ENCODE data around the gene PTGES3L. TPM values are rescaled to one million over a fixed set of nuclear protein-coding genes. Genes with fewer than 3 reads are reported as not detected.
A peak's percentile ranks its signal among the peaks of the same experiment; 100 is the strongest.
"Not testable (repeated sequence)": the region's sequence is repeated elsewhere in the genome, so short reads cannot be mapped to it uniquely, and the experiment has no call there.

Gene PTGES3L
- total and polyA plus RNA-seq, 4 experiments from 2014 or later, result 0.20 to 0.52 (median 0.30) TPM; not detected in 1

DNA sequence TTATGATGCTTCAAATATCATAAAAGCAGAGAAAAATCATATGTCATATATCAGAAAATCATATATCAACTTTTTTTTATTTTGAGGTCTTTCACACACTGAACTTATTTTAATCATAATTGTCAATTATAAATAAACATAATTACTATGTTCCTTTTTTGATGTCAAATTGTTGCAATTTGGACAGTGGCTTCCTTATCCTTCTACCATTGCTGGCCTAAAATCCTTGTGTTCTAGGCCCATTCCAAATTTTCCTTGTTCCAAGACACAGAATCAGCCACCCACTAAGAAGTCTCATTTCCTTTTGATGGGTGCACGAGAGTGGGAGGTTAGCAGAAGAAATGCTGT, 50.4 kb downstream of the PTGES3L start:
- H3K9me3 ChIP-seq (ENCODE audit: control insufficient read depth in 1 of 2, low read length in 2 of 2), result no peaks in the 10 kb centered on the region
- no peaks in the 10 kb centered on the region for H3K27me3 ChIP-seq (ENCODE audit: insufficient read depth, low read length)
- H3K36me3 ChIP-seq (ENCODE audit: insufficient read depth, low read length), result no peaks in the 10 kb centered on the region
- ChIA-PET CTCF (ENCODE audit: partially characterized antibody) (no interaction called here), POLR2A (ENCODE audit: partially characterized antibody) (no interaction called here)
- H3K4me1 ChIP-seq (ENCODE audit: insufficient read depth, low read length), result no peaks in the 10 kb centered on the region
- no peak overlapping the region for H3K27ac ChIP-seq (ENCODE audit: low read depth, low read length)
- DNase-seq, result no peak
- Mint-ChIP-seq H3K27me3 (peaks cover 1 to 16% of the 10 kb centered on the region in 2 donors), H3K4me1 (no peaks in the 10 kb centered on the region), H3K36me3 (no peaks in the 10 kb centered on the region), H3K9me3 (peaks cover 0 to 3% (median 0%) of the 10 kb centered on the region in 8 donors), H3K27ac (no peak overlapping the region), H3K4me3 (no peak overlapping the region)
- no peak overlapping the region for H3K4me3 ChIP-seq (ENCODE audit: low read length in 2 of 2)
- intact Hi-C loops (cut with micrococcal nuclease), result no loop called here

DNA sequence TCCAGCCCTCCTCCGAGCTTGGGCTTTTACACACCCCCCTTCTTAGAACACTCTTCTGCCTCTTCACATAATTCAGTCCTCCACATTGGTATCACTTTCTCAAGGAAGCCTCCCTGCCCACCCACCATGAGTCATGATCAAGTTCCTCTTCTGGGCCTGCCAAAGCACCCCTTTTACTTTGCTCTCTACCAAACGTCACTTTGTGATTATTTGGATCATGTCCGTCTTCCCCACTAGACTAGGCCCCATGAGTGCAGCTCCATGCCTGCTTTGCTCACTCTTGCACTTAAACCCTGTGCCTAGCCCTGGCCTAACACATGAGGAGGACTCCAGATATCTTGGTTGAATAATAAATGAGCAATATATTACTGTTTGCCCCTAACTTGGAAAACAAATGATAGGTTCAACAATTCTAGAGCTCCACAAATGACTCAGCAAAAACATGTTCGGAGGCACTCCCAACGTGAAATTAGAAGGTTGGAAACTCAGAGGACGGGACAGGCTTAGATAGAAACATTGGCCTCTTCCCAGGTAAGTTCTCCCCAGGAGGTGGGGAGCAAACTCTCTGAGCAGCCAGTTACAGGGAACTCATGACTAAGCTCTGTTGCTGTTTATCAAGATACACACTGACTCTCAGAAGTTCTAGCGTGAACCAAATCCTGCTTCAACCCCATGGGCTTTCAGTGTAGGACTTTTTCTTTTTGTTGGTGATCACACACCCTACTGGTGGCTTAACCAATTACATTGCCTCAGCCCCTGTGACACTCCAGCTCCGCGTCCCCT, 51.0 kb downstream of the PTGES3L start:
- H3K4me3 ChIP-seq (ENCODE audit: low read length in 2 of 2), result no peak overlapping the region
- no peaks in the 10 kb centered on the region for H3K27me3 ChIP-seq (ENCODE audit: insufficient read depth, low read length)
- H3K36me3 ChIP-seq (ENCODE audit: insufficient read depth, low read length), result no peaks in the 10 kb centered on the region
- CTCF ChIA-PET (ENCODE audit: partially characterized antibody), result interaction anchor here (0.6 kb wide), 1 partner anchor 207 kb away, joined by 3 read pairs; no protein-coding TSS in a partner anchor
- Mint-ChIP-seq H3K27ac (no peak overlapping the region), H3K36me3 (no peaks in the 10 kb centered on the region), H3K4me1 (no peaks in the 10 kb centered on the region), H3K4me3 (no peak overlapping the region), H3K9me3 (peaks cover 0 to 3% (median 0%) of the 10 kb centered on the region in 8 donors), H3K27me3 (peaks cover 1 to 12% of the 10 kb centered on the region in 2 donors)
- no peak overlapping the region for H3K27ac ChIP-seq (ENCODE audit: low read depth, low read length)
- no peaks in the 10 kb centered on the region for H3K9me3 ChIP-seq (ENCODE audit: control insufficient read depth in 1 of 2, low read length in 2 of 2)
- DNase-seq, result no peak
- no peaks in the 10 kb centered on the region for H3K4me1 ChIP-seq (ENCODE audit: insufficient read depth, low read length)
- POLR2A ChIA-PET (ENCODE audit: partially characterized antibody), result no interaction called here
- intact Hi-C loops (cut with micrococcal nuclease), result no loop called here

DNA sequence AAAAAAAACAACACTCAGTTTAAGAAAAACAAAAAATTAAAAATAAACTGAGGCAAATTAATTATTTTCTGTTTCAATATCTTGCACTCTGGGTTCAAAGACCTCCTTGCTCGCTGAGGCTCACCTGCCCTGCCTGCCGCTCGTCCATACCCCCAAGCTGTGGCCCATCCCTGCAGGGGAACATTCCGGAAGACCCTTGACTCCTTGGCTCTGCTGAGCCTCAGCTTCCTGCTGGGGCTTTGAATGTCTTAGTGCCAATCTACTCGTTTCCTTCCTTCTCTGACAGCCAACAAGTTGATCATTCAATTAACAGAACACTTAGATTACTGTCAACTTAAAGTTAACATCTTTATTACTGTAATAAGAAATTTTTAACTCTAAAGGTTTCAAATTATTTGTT, 55.0 kb downstream of the PTGES3L start:
- CTCF ChIA-PET (ENCODE audit: partially characterized antibody), result no interaction called here

DNA sequence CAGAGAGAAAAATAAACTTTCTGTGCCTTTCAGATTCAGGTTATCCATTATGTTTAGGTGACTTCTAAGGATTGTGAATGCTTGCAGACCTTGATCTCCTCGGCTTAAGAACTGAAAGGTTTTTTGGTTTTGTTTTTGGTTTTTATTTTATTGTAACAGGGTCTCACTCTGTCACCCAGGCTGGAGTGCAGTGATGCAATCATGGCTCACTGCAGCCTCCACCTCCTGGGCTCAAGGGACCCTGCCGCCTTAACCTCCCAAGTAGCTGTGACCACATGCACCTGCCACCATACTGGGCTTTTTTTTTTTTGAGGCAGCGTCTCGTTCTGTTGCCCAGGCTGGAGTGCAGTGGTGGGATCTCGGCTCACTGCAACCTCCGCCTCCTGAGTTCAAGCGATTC, 56.4 kb downstream of the PTGES3L start:
- H3K4me3 Mint-ChIP-seq; DNase-seq; CTCF ChIA-PET (ENCODE audit: partially characterized antibody); H3K4me1 Mint-ChIP-seq; H3K4me1 ChIP-seq (ENCODE audit: insufficient read depth, low read length); H3K27ac Mint-ChIP-seq; POLR2A ChIA-PET (ENCODE audit: partially characterized antibody); H3K9me3 Mint-ChIP-seq; H3K27me3 ChIP-seq (ENCODE audit: insufficient read depth, low read length); H3K9me3 ChIP-seq (ENCODE audit: control insufficient read depth in 1 of 2, low read length in 2 of 2); H3K36me3 Mint-ChIP-seq; H3K27ac ChIP-seq (ENCODE audit: low read depth, low read length); H3K4me3 ChIP-seq (ENCODE audit: low read length in 2 of 2); intact Hi-C loops (cut with micrococcal nuclease); H3K36me3 ChIP-seq (ENCODE audit: insufficient read depth, low read length): not testable (repeated sequence)
- H3K27me3 Mint-ChIP-seq, result peaks cover 7 to 18% of the 10 kb centered on the region in 2 donors

More for the DNA sequence above, 55.0 kb downstream of the PTGES3L start:
- POLR2A ChIA-PET (ENCODE audit: partially characterized antibody), result no interaction called here
- Mint-ChIP-seq H3K4me1 (peaks cover 0 to 5% (median 0%) of the 10 kb centered on the region in 4 donors), H3K27me3 (peaks cover 7 to 18% of the 10 kb centered on the region in 2 donors), H3K9me3 (peaks cover 0 to 3% (median 0%) of the 10 kb centered on the region in 8 donors), H3K4me3 (peak overlapping the region in 1 of 8 donors; percentile 49), H3K36me3 (no peaks in the 10 kb centered on the region), H3K27ac (no peak overlapping the region)
- no peaks in the 10 kb centered on the region for H3K27me3 ChIP-seq (ENCODE audit: insufficient read depth, low read length)
- intact Hi-C loops (cut with micrococcal nuclease), result no loop called here
- DNase-seq, result no peak
- H3K9me3 ChIP-seq (ENCODE audit: control insufficient read depth in 1 of 2, low read length in 2 of 2), result no peaks in the 10 kb centered on the region
- H3K4me1 ChIP-seq (ENCODE audit: insufficient read depth, low read length), result no peaks in the 10 kb centered on the region
- no peak overlapping the region for H3K4me3 ChIP-seq (ENCODE audit: low read length in 2 of 2)
- no peaks in the 10 kb centered on the region for H3K36me3 ChIP-seq (ENCODE audit: insufficient read depth, low read length)
- no peak overlapping the region for H3K27ac ChIP-seq (ENCODE audit: low read depth, low read length)

DNA sequence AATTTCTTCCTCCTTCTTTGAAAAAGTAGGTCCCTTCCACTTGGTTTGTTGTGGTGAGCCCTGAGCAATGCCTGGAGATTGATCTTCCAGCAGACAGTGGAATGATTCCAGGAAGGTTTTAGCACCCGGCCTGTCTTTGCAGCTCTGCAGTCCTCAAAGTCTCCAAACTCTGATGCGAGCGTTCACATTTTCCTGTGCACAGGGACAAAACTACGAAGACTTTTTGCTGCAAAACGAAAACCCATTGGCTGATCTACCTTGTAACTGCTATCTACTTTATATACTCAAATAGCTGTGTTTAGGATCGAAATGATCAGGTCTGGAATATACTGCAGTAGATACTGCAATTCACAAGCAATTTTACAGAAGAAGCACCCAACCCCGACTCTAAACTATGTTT, 57.6 kb downstream of the PTGES3L start:
- no peaks in the 10 kb centered on the region for H3K27me3 ChIP-seq (ENCODE audit: insufficient read depth, low read length)
- ChIA-PET CTCF (ENCODE audit: partially characterized antibody) (no interaction called here), POLR2A (ENCODE audit: partially characterized antibody) (no interaction called here)
- intact Hi-C loops (cut with micrococcal nuclease), result no loop called here
- H3K9me3 Mint-ChIP-seq, result no peaks in the 10 kb centered on the region
- peaks cover 0 to 5% (median 0%) of the 10 kb centered on the region in 4 donors for H3K4me1 Mint-ChIP-seq
- H3K36me3 ChIP-seq (ENCODE audit: insufficient read depth, low read length), result no peaks in the 10 kb centered on the region
- H3K36me3 Mint-ChIP-seq, result no peaks in the 10 kb centered on the region
- H3K27ac ChIP-seq (ENCODE audit: low read depth, low read length), result no peak overlapping the region
- peak overlapping the region in 1 of 7 donors; percentile 35 for H3K27ac Mint-ChIP-seq
- H3K4me1 ChIP-seq (ENCODE audit: insufficient read depth, low read length), result no peaks in the 10 kb centered on the region
- H3K9me3 ChIP-seq (ENCODE audit: control insufficient read depth in 1 of 2, low read length in 2 of 2), result no peaks in the 10 kb centered on the region
- H3K4me3 ChIP-seq (ENCODE audit: low read length in 2 of 2), result no peak overlapping the region
- H3K4me3 Mint-ChIP-seq, result no peak overlapping the region
- DNase-seq, result no peak
- H3K27me3 Mint-ChIP-seq, result peaks cover 7 to 21% of the 10 kb centered on the region in 2 donors

DNA sequence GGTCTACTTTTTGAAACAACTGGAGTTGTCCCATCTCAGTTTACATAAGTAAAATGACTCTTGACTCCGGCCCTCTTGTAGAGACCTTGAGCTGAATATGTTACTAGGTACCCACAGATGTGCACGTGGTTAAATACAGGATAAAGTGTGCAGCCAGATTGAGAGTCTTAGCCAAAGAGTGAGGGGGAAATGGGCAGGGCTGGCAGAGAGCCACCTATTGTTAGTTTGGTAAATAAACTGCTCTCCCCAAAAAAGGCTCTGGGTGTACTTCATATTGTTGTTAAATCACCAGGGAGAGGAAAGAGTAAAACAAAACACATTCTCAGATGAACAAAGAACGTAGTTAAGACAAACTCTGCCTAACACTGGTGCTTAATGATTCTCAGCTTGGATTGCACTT, 59.0 kb downstream of the PTGES3L start:
- intact Hi-C loops (cut with micrococcal nuclease), result no loop called here
- Mint-ChIP-seq H3K4me3 (no peak overlapping the region), H3K27me3 (peaks cover 7 to 21% of the 10 kb centered on the region in 2 donors), H3K36me3 (no peaks in the 10 kb centered on the region), H3K27ac (no peak overlapping the region), H3K4me1 (peaks cover 0 to 5% (median 0%) of the 10 kb centered on the region in 4 donors), H3K9me3 (no peaks in the 10 kb centered on the region)
- CTCF ChIA-PET (ENCODE audit: partially characterized antibody), result no interaction called here
- no peaks in the 10 kb centered on the region for H3K36me3 ChIP-seq (ENCODE audit: insufficient read depth, low read length)
- H3K4me1 ChIP-seq (ENCODE audit: insufficient read depth, low read length), result no peaks in the 10 kb centered on the region
- no peak overlapping the region for H3K27ac ChIP-seq (ENCODE audit: low read depth, low read length)
- no peak for DNase-seq
- no peak overlapping the region for H3K4me3 ChIP-seq (ENCODE audit: low read length in 2 of 2)
- POLR2A ChIA-PET (ENCODE audit: partially characterized antibody), result no interaction called here
- no peaks in the 10 kb centered on the region for H3K9me3 ChIP-seq (ENCODE audit: control insufficient read depth in 1 of 2, low read length in 2 of 2)
- H3K27me3 ChIP-seq (ENCODE audit: insufficient read depth, low read length), result no peaks in the 10 kb centered on the region

DNA sequence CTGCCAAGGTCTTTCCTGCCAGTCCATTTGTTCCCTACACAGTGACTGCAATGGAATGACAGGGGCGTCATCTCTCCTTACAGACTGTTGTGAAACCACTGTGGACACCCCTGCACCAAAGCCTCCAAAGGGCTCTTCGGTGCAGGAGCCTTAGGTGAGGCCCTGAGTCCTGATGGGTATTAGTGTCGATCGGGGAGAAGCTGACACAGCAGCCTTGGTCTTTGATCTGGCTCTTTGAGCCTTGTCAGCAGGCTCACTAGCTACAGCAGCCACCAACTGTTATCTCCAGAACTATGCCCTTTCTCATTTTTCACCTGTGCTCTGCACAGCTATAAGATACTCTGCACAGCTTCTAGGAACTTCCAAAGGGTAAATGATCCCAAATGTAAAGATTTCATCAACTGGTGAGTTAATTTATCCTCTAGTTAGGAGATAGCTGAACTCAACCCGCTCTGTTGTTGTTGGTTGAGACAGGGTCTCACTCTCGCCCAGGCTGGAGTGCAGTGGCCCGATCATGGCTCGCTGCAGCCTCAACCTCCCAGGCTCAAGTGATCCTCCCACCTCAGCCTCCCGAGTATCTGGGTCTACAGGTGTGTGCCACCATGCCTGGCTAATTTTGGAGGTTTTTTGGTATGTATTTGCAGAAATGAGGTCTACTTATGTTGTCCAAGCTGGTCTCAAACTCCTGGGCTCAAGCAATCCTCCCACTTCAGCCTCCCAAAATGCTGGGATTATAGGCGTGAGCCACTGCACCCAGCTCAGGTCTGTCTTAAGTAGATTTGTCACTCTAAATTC, 59.6 kb downstream of the PTGES3L start:
- Histone ChIP-seq H3K36me3 (ENCODE audit: insufficient read depth, low read length) (no peaks in the 10 kb centered on the region), H3K27me3 (ENCODE audit: insufficient read depth, low read length) (no peaks in the 10 kb centered on the region), H3K9me3 (ENCODE audit: control insufficient read depth in 1 of 2, low read length in 2 of 2) (no peaks in the 10 kb centered on the region), H3K27ac (ENCODE audit: low read depth, low read length) (no peak overlapping the region), H3K4me1 (ENCODE audit: insufficient read depth, low read length) (no peaks in the 10 kb centered on the region), H3K4me3 (ENCODE audit: low read length in 2 of 2) (no peak overlapping the region)
- no peak for DNase-seq
- Mint-ChIP-seq H3K4me1 (peaks cover 0 to 5% (median 0%) of the 10 kb centered on the region in 4 donors), H3K27ac (no peak overlapping the region), H3K9me3 (no peaks in the 10 kb centered on the region), H3K4me3 (no peak overlapping the region), H3K27me3 (peaks cover 7 to 18% of the 10 kb centered on the region in 2 donors), H3K36me3 (no peaks in the 10 kb centered on the region)
- ChIA-PET CTCF (ENCODE audit: partially characterized antibody) (no interaction called here), POLR2A (ENCODE audit: partially characterized antibody) (no interaction called here)
- intact Hi-C loops (cut with micrococcal nuclease), result no loop called here
